Measurements from ENCODE around the gene GALNT13.

- TF ChIP-seq RFX5 (IDR thresholded peaks at IDR 0.05; ENCODE audit: low read depth, low read length) (no peak), CTCF (IDR thresholded peaks at IDR 0.05 in 2 of 3, conservative IDR thresholded peaks at IDR 0.05 in 1 of 3; ENCODE audit: control insufficient read depth in 2 of 3, extremely low read depth in 1 of 3, insufficient read depth in 1 of 3, low read depth in 3 of 3, low read length in 3 of 3) (no peak), SMC3 (IDR thresholded peaks at IDR 0.05; ENCODE audit: borderline replicate concordance, low read length) (no peak), NFIC (IDR thresholded peaks at IDR 0.05; ENCODE audit: low read depth, low read length) (no peak), EP300 (IDR thresholded peaks at IDR 0.05; ENCODE audit: borderline replicate concordance in 1 of 2, control insufficient read depth in 1 of 2, low read depth in 2 of 2, low read length in 2 of 2) (no peak), CREM (IDR thresholded peaks at IDR 0.05; ENCODE audit: low read depth) (no peak), NBN (IDR thresholded peaks at IDR 0.05) (no peak), GABPA (IDR thresholded peaks at IDR 0.05; ENCODE audit: low read depth) (no peak), RBBP5 (conservative IDR thresholded peaks at IDR 0.05) (no peak), MLLT1 (IDR thresholded peaks at IDR 0.05) (no peak), HDGF (IDR thresholded peaks at IDR 0.05) (no peak)
Measured at GRCh38 chr2:154229966-154230365, 358.2 kb downstream of the GALNT13 start.

Data from GM12878 (cell line).